GM12891 (cell line): ENCODE results near the gene HIRA.

Experiments used
- PAX5 ChIP-seq: IDR thresholded peaks from 2 replicates; pipeline ENCODE4 v1.6.1; 2011; ENCODE audit warnings: low read length, moderate library complexity, mild to moderate bottlenecking; ENCODE audit not compliant: insufficient read depth, severe bottlenecking
- POLR2A ChIP-seq: IDR thresholded peaks from 2 replicates; pipeline ENCODE4 v1.6.1; 2011; ENCODE audit warnings: low read depth, low read length, control low read depth
- POLR2AphosphoS5 ChIP-seq: IDR thresholded peaks from 2 replicates; pipeline ENCODE4 v1.6.1; 2011; ENCODE audit warnings: low read depth, low read length, control low read depth
- POU2F2 ChIP-seq: IDR thresholded peaks from 2 replicates; pipeline ENCODE4 v1.6.1; 2011; ENCODE audit warnings: low read depth, mild to moderate bottlenecking, control low read depth, low read length, moderate library complexity
- SPI1 ChIP-seq: IDR thresholded peaks from 2 replicates; pipeline ENCODE4 v1.6.1; 2011; ENCODE audit warnings: low read depth, low read length, control low read depth
- TAF1 ChIP-seq: IDR thresholded peaks from 2 replicates; pipeline ENCODE4 v1.6.1; 2011; ENCODE audit warnings: low read depth, low read length, control low read depth

- TF ChIP-seq POLR2AphosphoS5 = no peak
- no peak for TF ChIP-seq POLR2A
- no peak for TF ChIP-seq POU2F2
- no peak for TF ChIP-seq TAF1
- no peak for TF ChIP-seq SPI1
- no peak for TF ChIP-seq PAX5
Observed at GRCh38 chr22:19287076-19287707, 144.3 kb downstream of the HIRA start.
